Fibroblast of pulmonary artery (primary cell): ENCODE data around the gene TPST1.
"Not testable (repeated sequence)": the region's sequence is repeated elsewhere in the genome, so short reads cannot be mapped to it uniquely, and the experiment has no call there.

ENCODE experiments used
- DNase-seq: peaks from one replicate; pipeline ENCODE4 v3.0.0-alpha.2; 2010; ENCODE audit warnings: low read depth
- H3K4me3 ChIP-seq: replicated peaks from 2 replicates; pipeline ENCODE4 v1.5.1; 2011; ENCODE audit warnings: low read depth, mild to moderate bottlenecking, control low read depth, low read length, moderate library complexity
- CTCF ChIP-seq: IDR thresholded peaks from 2 replicates; pipeline ENCODE4 v1.5.1; 2011; ENCODE audit warnings: mild to moderate bottlenecking, control low read depth, low read length, inconsistent platforms; ENCODE audit errors: missing control alignments

TPST1 gene

GRCh38 chr7:66399566-66399965, 194.4 kb downstream of the TPST1 start:
- peak; percentile 11 for DNase-seq
- H3K4me3 ChIP-seq: no peak overlapping the region
- no peak for TF ChIP-seq CTCF

GRCh38 chr7:66400400-66400799, 195.3 kb downstream of the TPST1 start:
- no peak for DNase-seq
- no peak for TF ChIP-seq CTCF

GRCh38 chr7:66401126-66401525, 196.0 kb downstream of the TPST1 start:
- peak; percentile 35 for DNase-seq
- H3K4me3 ChIP-seq: not testable (repeated sequence)

More at GRCh38 chr7:66400400-66400799, 195.3 kb downstream of the TPST1 start:
- no peak overlapping the region for H3K4me3 ChIP-seq

GRCh38 chr7:66401932-66402331, 196.8 kb downstream of the TPST1 start:
- H3K4me3 ChIP-seq, DNase-seq: not testable (repeated sequence)

GRCh38 chr7:66403564-66403963, 198.4 kb downstream of the TPST1 start:
- H3K4me3 ChIP-seq: no peak overlapping the region
- TF ChIP-seq CTCF: no peak
- no peak for DNase-seq

- TF ChIP-seq CTCF: no peak
- no peak for DNase-seq
- H3K4me3 ChIP-seq: no peak overlapping the region
Observed at GRCh38 chr7:66409493-66409892, 204.4 kb downstream of the TPST1 start.
